Colonic mucosa (tissue), 4 donors: ENCODE results near the gene MCUB. TPM values are rescaled to one million over a fixed set of nuclear protein-coding genes. Genes with fewer than 3 reads are reported as not detected.

Experiments
- DNase-seq: peaks from one replicate; pipeline ENCODE4 v3.0.0-alpha.2; 2020
- H3K27ac ChIP-seq: fragments of 200-600 bp; one replicate; pipeline ENCODE4 v1.8.0; 2021
- H3K27me3 ChIP-seq: fragments of 200-600 bp; one replicate; pipeline ENCODE4 v1.8.0; 2021
- H3K36me3 ChIP-seq: fragments of 200-600 bp; one replicate; pipeline ENCODE4 v1.8.0; 2021
- H3K4me1 ChIP-seq: fragments of 200-600 bp; one replicate; pipeline ENCODE4 v1.8.0; 2021; ENCODE audit warnings: mild to moderate bottlenecking
- H3K4me3 ChIP-seq: fragments of 200-600 bp; one replicate; pipeline ENCODE4 v1.8.0; 2021
- H3K9ac ChIP-seq, 2 donors: one replicate each; pipeline ENCODE4 v1.7.0; 2013; ENCODE audit warnings: control low read depth in 2 of 2, low read depth in 2 of 2, low read length in 2 of 2
- H3K9me3 ChIP-seq: fragments of 200-600 bp; one replicate; pipeline ENCODE4 v1.8.0; 2021
- intact Hi-C: fragments of 100-400 bp; cut with DNase I; formaldehyde crosslinking; loops from one replicate; pipeline ENCODE4 v1.14.1; 2022
- total RNA-seq, 2 donors: library from RNA; stranded (reverse); fragmentation: NEBNext Ultra II Directional in 1 of 2; extraction: Animal tissue kit (Norgen Biotek cat#: 25700) in 1 of 2; gene quantifications; one replicate each; pipeline ENCODE4 v1.2.1, GENCODE V29; 2021
- TF ChIP-seq, protein P1 (sequence below): fragments of 200-600 bp; IDR thresholded peaks from one replicate; pipeline ENCODE4 v1.8.0; 2022; ENCODE audit warnings: antibody characterized with exemption, mild to moderate bottlenecking
- donor health status: healthy.
- donor health status: DM: no; HTN: no; CAD: no.
- donor health status: DM: no; HTN: no; CAD: no.

Gene MCUB
- total RNA-seq, 2 donors from 2014 or later, result 10.4 to 11.7 TPM

GRCh38 chr4:109729117-109729717 lies 169.2 kb downstream of the MCUB start:
- peak overlapping the region; percentile 80 for H3K27ac ChIP-seq
- H3K4me1 ChIP-seq, result no peaks in the 10 kb centered on the region
- no peaks in the 10 kb centered on the region for H3K27me3 ChIP-seq
- H3K4me3 ChIP-seq, result peak overlapping the region; percentile 66
- no peaks in the 10 kb centered on the region for H3K36me3 ChIP-seq
- DNase-seq, result no peak
- TF ChIP-seq, protein P1, sequence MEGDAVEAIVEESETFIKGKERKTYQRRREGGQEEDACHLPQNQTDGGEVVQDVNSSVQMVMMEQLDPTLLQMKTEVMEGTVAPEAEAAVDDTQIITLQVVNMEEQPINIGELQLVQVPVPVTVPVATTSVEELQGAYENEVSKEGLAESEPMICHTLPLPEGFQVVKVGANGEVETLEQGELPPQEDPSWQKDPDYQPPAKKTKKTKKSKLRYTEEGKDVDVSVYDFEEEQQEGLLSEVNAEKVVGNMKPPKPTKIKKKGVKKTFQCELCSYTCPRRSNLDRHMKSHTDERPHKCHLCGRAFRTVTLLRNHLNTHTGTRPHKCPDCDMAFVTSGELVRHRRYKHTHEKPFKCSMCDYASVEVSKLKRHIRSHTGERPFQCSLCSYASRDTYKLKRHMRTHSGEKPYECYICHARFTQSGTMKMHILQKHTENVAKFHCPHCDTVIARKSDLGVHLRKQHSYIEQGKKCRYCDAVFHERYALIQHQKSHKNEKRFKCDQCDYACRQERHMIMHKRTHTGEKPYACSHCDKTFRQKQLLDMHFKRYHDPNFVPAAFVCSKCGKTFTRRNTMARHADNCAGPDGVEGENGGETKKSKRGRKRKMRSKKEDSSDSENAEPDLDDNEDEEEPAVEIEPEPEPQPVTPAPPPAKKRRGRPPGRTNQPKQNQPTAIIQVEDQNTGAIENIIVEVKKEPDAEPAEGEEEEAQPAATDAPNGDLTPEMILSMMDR, result no peak
- no peaks in the 10 kb centered on the region for H3K9me3 ChIP-seq
- peak overlapping the region; percentile 77 to 81 for H3K9ac ChIP-seq
- intact Hi-C loops, result no loop called here

- TF ChIP-seq, protein P1, result no peak
Observed at GRCh38 chr4:109729718-109730618, 169.9 kb downstream of the MCUB start, which contains the start of gene PLA2G12A. PLA2G12A (minus strand) TSS chr4:109730070; CDS start chr4:109729809, 261 bp downstream.

GRCh38 chr4:109730619-109731545 lies 170.8 kb downstream of the MCUB start:
- Histone ChIP-seq H3K27ac (peak overlapping the region; percentile 80), H3K9ac (peak overlapping the region; percentile 65 to 95), H3K9me3 (no peaks in the 10 kb centered on the region), H3K27me3 (no peaks in the 10 kb centered on the region), H3K4me1 (no peaks in the 10 kb centered on the region), H3K36me3 (no peaks in the 10 kb centered on the region), H3K4me3 (peak overlapping the region; percentile 66)
- no peak for DNase-seq
- TF ChIP-seq, protein P1, result no peak
- intact Hi-C loops, result loop anchor here (10.0 kb wide), 1 partner anchor 64 kb away; no protein-coding TSS in a partner anchor

More at GRCh38 chr4:109729718-109730618, 169.9 kb downstream of the MCUB start, which contains the start of gene PLA2G12A:
- Histone ChIP-seq H3K36me3 (no peaks in the 10 kb centered on the region), H3K27me3 (no peaks in the 10 kb centered on the region), H3K4me3 (peak within 1 kb of the TSS; percentile 66), H3K9me3 (no peaks in the 10 kb centered on the region), H3K9ac (peak within 1 kb of the TSS; percentile 81 to 95), H3K27ac (peak within 1 kb of the TSS; percentile 80), H3K4me1 (no peaks in the 10 kb centered on the region)
- intact Hi-C loops, result loop anchor here (10.0 kb wide), 1 partner anchor 65 kb away; no protein-coding TSS in a partner anchor
- DNase-seq, result peak; percentile 84

DNA sequence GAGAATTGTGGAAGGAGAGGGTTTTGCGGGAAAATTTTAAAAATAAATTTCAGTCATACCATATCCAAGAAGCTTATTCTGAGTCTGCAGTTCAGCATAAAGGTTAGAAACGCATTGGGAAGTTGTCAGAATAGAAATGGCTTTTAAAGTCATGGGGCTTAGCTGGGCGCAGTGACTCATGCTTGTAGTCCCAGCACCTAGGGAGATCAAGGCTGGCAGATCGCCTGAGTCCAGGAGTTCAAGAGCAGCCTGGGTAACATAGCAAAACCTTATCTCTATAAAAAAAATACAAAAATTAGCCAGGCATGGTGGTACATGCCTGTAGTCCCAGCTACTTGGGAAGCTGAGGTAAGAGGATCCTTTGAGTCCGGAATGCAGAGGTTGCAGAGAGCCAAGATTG lies 173.7 kb downstream of the MCUB start:
- Histone ChIP-seq H3K4me3 (no peak overlapping the region), H3K27ac (no peak overlapping the region), H3K36me3 (no peaks in the 10 kb centered on the region), H3K27me3 (no peaks in the 10 kb centered on the region), H3K9ac (no peak overlapping the region), H3K4me1 (no peaks in the 10 kb centered on the region), H3K9me3 (no peaks in the 10 kb centered on the region)
- no peak for DNase-seq
- intact Hi-C loops, result loop anchor here (10.0 kb wide), 1 partner anchor 61 kb away; no protein-coding TSS in a partner anchor
- TF ChIP-seq, protein P1, result no peak
